HL-60 (cell line): Measurements from ENCODE around the gene DSCAML1.

ENCODE experiments used
- DNase-seq, 2 experiments: peaks; one replicate each; pipeline ENCODE4 v3.0.0-alpha.2; 2010 to 2020; ENCODE audit warnings: low read depth in 1 of 2, low spot score in 1 of 2
- H3K27ac ChIP-seq: fragments of 250-450 bp; sonication (Bioruptor Pico); replicated peaks from 2 replicates; pipeline ENCODE4 v1.5.1; 2020; ENCODE audit warnings: mild to moderate bottlenecking, moderate library complexity
- H3K27me3 ChIP-seq: fragments of 250-450 bp; sonication (Bioruptor Pico); 2 replicates; pipeline ENCODE4 v1.5.1; 2021; ENCODE audit warnings: mild to moderate bottlenecking, moderate library complexity; ENCODE audit not compliant: insufficient read depth, poor library complexity, severe bottlenecking
- H3K4me3 ChIP-seq: replicated peaks from 2 replicates; pipeline ENCODE4 v1.5.1; 2011; ENCODE audit warnings: mild to moderate bottlenecking, control low read depth, low read length; ENCODE audit not compliant: insufficient read depth
- GABPA ChIP-seq: IDR thresholded peaks from 2 replicates; pipeline ENCODE4 v1.6.1; 2012; ENCODE audit warnings: low read depth
- POLR2AphosphoS5 ChIP-seq: IDR thresholded peaks from 2 replicates; pipeline ENCODE4 v1.6.1; 2012; ENCODE audit warnings: low read depth
- SPI1 ChIP-seq: IDR thresholded peaks from 2 replicates; pipeline ENCODE4 v1.6.1; 2012; ENCODE audit warnings: low read depth, mild to moderate bottlenecking, borderline replicate concordance
- TF ChIP-seq, protein P1 (sequence below): IDR thresholded peaks from 2 replicates; pipeline ENCODE4 v1.6.1; 2012; ENCODE audit warnings: low read depth; ENCODE audit not compliant: insufficient replicate concordance
- TF ChIP-seq, protein P2 (sequence below): IDR thresholded peaks from one replicate; pipeline ENCODE4 v1.5.1; 2011; ENCODE audit warnings: low read length, control low read depth, inconsistent platforms; ENCODE audit not compliant: insufficient read depth

DSCAML1 gene

DNA sequence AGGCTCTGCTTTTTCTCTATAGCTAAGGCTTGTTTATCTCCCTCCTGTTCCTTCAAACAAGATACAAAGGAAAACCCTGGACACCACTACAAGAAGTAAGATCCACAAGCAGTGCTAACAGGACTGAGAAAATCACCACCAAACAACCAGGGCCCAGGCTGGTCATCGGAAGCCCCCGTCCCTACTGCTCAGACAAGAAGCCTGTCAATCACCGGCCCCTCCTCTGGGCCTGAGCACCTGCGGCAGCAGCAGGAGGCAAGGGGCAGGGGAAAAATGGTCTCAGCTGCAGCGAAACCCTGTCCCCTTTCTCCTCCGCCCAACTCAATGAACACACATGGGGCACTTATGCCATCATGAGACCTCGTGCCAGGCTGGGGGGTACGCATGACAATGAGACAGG lies 314.1 kb downstream of the DSCAML1 start:
- TF ChIP-seq, protein P1, sequence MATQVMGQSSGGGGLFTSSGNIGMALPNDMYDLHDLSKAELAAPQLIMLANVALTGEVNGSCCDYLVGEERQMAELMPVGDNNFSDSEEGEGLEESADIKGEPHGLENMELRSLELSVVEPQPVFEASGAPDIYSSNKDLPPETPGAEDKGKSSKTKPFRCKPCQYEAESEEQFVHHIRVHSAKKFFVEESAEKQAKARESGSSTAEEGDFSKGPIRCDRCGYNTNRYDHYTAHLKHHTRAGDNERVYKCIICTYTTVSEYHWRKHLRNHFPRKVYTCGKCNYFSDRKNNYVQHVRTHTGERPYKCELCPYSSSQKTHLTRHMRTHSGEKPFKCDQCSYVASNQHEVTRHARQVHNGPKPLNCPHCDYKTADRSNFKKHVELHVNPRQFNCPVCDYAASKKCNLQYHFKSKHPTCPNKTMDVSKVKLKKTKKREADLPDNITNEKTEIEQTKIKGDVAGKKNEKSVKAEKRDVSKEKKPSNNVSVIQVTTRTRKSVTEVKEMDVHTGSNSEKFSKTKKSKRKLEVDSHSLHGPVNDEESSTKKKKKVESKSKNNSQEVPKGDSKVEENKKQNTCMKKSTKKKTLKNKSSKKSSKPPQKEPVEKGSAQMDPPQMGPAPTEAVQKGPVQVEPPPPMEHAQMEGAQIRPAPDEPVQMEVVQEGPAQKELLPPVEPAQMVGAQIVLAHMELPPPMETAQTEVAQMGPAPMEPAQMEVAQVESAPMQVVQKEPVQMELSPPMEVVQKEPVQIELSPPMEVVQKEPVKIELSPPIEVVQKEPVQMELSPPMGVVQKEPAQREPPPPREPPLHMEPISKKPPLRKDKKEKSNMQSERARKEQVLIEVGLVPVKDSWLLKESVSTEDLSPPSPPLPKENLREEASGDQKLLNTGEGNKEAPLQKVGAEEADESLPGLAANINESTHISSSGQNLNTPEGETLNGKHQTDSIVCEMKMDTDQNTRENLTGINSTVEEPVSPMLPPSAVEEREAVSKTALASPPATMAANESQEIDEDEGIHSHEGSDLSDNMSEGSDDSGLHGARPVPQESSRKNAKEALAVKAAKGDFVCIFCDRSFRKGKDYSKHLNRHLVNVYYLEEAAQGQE: no peak
- TF ChIP-seq SPI1 (no peak), POLR2AphosphoS5 (no peak), GABPA (no peak)
- TF ChIP-seq, protein P2, sequence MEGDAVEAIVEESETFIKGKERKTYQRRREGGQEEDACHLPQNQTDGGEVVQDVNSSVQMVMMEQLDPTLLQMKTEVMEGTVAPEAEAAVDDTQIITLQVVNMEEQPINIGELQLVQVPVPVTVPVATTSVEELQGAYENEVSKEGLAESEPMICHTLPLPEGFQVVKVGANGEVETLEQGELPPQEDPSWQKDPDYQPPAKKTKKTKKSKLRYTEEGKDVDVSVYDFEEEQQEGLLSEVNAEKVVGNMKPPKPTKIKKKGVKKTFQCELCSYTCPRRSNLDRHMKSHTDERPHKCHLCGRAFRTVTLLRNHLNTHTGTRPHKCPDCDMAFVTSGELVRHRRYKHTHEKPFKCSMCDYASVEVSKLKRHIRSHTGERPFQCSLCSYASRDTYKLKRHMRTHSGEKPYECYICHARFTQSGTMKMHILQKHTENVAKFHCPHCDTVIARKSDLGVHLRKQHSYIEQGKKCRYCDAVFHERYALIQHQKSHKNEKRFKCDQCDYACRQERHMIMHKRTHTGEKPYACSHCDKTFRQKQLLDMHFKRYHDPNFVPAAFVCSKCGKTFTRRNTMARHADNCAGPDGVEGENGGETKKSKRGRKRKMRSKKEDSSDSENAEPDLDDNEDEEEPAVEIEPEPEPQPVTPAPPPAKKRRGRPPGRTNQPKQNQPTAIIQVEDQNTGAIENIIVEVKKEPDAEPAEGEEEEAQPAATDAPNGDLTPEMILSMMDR: no peak
- Histone ChIP-seq H3K27me3 (no peaks in the 10 kb centered on the region), H3K4me3 (no peak overlapping the region), H3K27ac (no peak overlapping the region)
- DNase-seq: no peak

DNA sequence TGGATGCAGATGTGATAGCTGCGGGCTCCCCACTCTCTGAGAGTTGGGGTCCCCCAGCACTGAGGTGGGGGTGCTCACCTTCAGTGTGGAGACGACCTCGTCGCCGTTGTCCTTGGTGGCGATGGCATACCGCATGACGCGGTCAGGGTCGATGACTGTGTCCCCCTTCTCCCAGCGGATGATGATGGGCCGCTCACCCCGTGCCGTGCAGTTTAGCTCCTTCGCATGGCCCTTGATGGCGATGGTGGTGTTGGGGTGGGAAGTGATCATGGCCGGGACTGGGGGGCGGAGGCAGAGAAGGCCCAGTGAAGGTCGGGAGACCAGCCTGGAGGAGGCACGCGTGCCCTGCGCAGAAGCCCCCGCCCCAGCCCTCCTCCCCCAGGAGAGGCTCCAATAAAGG lies 315.1 kb downstream of the DSCAML1 start:
- TF ChIP-seq POLR2AphosphoS5 (no peak), GABPA (no peak)
- TF ChIP-seq, protein P1: no peak
- Histone ChIP-seq H3K27ac (no peak overlapping the region), H3K27me3 (no peaks in the 10 kb centered on the region), H3K4me3 (no peak overlapping the region)
- no peak for DNase-seq

DNA sequence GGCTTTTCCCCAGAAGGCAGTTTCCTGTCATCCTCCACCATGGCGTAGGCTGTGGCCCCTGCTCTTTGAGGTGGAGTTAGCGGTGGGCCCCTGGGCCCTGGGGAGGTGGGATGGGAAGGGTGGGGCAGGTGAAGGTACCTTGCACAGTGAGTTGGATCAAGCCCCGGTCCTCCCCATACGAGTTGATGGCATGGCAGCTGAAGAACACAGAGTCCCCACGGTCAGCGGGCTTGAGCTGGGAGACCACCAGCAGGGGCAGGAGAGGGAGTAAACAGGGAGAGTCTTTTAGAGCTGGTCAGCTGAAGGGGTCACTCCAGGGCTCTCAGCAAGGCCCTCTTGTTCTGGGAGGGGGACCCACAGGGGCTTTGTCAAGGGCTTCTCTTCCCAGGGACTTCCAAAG lies 316.0 kb downstream of the DSCAML1 start:
- Histone ChIP-seq H3K27me3 (no peaks in the 10 kb centered on the region), H3K4me3 (no peak overlapping the region), H3K27ac (no peak overlapping the region)
- no peak for DNase-seq
- TF ChIP-seq, protein P2: no peak
- TF ChIP-seq SPI1 (no peak), GABPA (no peak), POLR2AphosphoS5 (no peak)
- TF ChIP-seq, protein P1: no peak

DNA sequence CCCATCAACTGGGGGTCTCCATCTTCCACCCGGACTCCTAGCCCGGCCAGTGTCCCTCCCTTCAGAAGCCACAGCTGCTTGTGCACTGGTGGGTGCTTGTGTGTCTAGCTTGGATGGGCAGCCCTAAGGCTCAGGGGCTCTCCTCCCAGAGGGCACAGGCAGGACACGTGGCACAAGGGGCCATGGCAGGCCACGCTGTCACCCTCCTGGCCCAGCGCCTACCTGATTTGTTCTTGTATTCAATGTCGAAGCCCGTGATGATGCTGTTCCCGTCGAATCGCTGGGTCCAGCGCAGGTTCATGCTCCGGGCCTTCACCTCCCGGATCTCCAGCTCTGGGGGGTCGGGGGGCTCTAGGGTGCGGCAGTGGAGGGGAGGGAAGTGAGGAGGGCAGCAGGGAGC lies 316.8 kb downstream of the DSCAML1 start:
- no peak overlapping the region for H3K27ac ChIP-seq
- TF ChIP-seq GABPA: no peak
- TF ChIP-seq, protein P1: no peak
- no peak for TF ChIP-seq POLR2AphosphoS5
- no peak for TF ChIP-seq SPI1
- TF ChIP-seq, protein P2: no peak
- no peak overlapping the region for H3K4me3 ChIP-seq
- no peak for DNase-seq
- H3K27me3 ChIP-seq: no peaks in the 10 kb centered on the region
